A549 (cell line): ENCODE measurements around the gene ASB7. TPM values are rescaled to one million over a fixed set of nuclear protein-coding genes. Genes with fewer than 3 reads are reported as not detected.

Experiments used
- ATAC-seq, 2 experiments: fragments of 200-7000 bp in 1 of 2; fragments of >200 bp in 1 of 2; cut with Nextera tagmentation in 1 of 2; cut with Tn5 transposase in 1 of 2; 3 replicates each; pipeline versions ENCODE4 v1.8.0 to v1.9.1; 2018 to 2020; ENCODE audit warnings: mild to moderate bottlenecking in 1 of 2, moderate library complexity in 1 of 2
- CTCF ChIA-PET: fragments of 300-600 bp; sonication (Branson Sonifier 250); formaldehyde crosslinking; extraction: SDS; loops from one replicate; lab custom pipeline; 2021; ENCODE audit warnings: antibody characterized with exemption, inconsistent platforms; lab: Yijun Ruan, JAX
- POLR2A ChIA-PET: fragments of 350-600 bp; formaldehyde crosslinking; extraction: SDS; loops from one replicate; lab custom pipeline; 2021; ENCODE audit warnings: antibody characterized with exemption, inconsistent platforms; lab: Yijun Ruan, JAX
- DNase-seq, 2 experiments: peaks; one replicate each; pipeline versions ENCODE4 v3.0.0 to v3.0.0-alpha.2; 2011 to 2016; ENCODE audit warnings: low read depth in 1 of 2, low spot score in 1 of 2
- FAIRE-seq: peaks from 2 replicates; lab custom pipeline; 2011; peaks lifted over from hg19 to GRCh38; lab: Jason Lieb, UNC
- H3K27ac ChIP-seq, 2 experiments: fragments of >200 bp; sonication (Bioruptor Twin); formaldehyde crosslinking; 3 replicates each; pipeline ENCODE4 v1.5.1; 2016 to 2017
- H3K4me1 ChIP-seq: fragments of >200 bp; sonication (Bioruptor Twin); formaldehyde crosslinking; 3 replicates; pipeline ENCODE4 v1.6.1; 2016
- H3K4me2 ChIP-seq: fragments of >200 bp; sonication (Bioruptor Twin); formaldehyde crosslinking; 3 replicates; pipeline ENCODE4 v1.6.1; 2016
- H3K4me3 ChIP-seq: fragments of >200 bp; sonication (Bioruptor Twin); formaldehyde crosslinking; 3 replicates; pipeline ENCODE4 v1.5.1; 2016
- H3K9me3 ChIP-seq: fragments of >200 bp; sonication (Bioruptor Twin); formaldehyde crosslinking; 3 replicates; pipeline ENCODE4 v1.6.1; 2016
- ATOH8 ChIP-seq: fragments of 250-450 bp; sonication (Bioruptor Pico); IDR thresholded peaks from 2 replicates; pipeline ENCODE4 v1.5.0; 2020; ENCODE audit warnings: low read depth, mild to moderate bottlenecking, moderate library complexity
- CBX8 ChIP-seq: fragments of 200-600 bp; sonication (generic); IDR thresholded peaks from 2 replicates; pipeline ENCODE4 v1.6.1; 2016
- CHD2 ChIP-seq: fragments of 150-350 bp; IDR thresholded peaks from 2 replicates; pipeline ENCODE4 v1.6.1; 2014; ENCODE audit warnings: low read length; ENCODE audit not compliant: partially characterized antibody
- FOSB ChIP-seq: fragments of 250-450 bp; sonication (Bioruptor Pico); IDR thresholded peaks from 2 replicates; pipeline ENCODE4 v1.5.0; 2020; ENCODE audit warnings: mild to moderate bottlenecking, moderate library complexity
- FOSL2 ChIP-seq, 2 experiments: fragments of 450-650 bp in 1 of 2; fragments of >200 bp in 1 of 2; sonication (Bioruptor Twin) in 1 of 2; formaldehyde crosslinking; IDR thresholded peaks; 2 replicates each; pipeline versions ENCODE4 v1.5.0 to v1.6.1; 2016 to 2020; ENCODE audit warnings: mild to moderate bottlenecking in 1 of 2, moderate library complexity in 1 of 2
- FOXS1 ChIP-seq: fragments of 250-450 bp; sonication (Bioruptor Pico); IDR thresholded peaks from 2 replicates; pipeline ENCODE4 v1.5.0; 2020; ENCODE audit warnings: mild to moderate bottlenecking, moderate library complexity
- GATA3 ChIP-seq: IDR thresholded peaks from 2 replicates; pipeline ENCODE4 v1.6.1; 2012; ENCODE audit warnings: borderline replicate concordance
- HDAC2 ChIP-seq: fragments of 200-600 bp; sonication (generic); IDR thresholded peaks from 2 replicates; pipeline ENCODE4 v1.6.1; 2016
- JUN ChIP-seq, 2 experiments: fragments of >200 bp; sonication (Bioruptor Twin); formaldehyde crosslinking; IDR thresholded peaks; 2 replicates in 1 of 2; 3 replicates in 1 of 2; pipeline ENCODE4 v1.6.1; 2016 to 2017
- JUNB ChIP-seq: fragments of >200 bp; sonication (Bioruptor Twin); formaldehyde crosslinking; IDR thresholded peaks from 2 replicates; pipeline ENCODE4 v1.6.1; 2016
- MAFK ChIP-seq: fragments of 450-650 bp; IDR thresholded peaks from 2 replicates; pipeline ENCODE4 v1.6.1; 2014; ENCODE audit not compliant: partially characterized antibody
- MAX ChIP-seq: IDR thresholded peaks from 2 replicates; pipeline ENCODE4 v1.6.1; 2012
- MAZ ChIP-seq: fragments of 150-350 bp; IDR thresholded peaks from 2 replicates; pipeline ENCODE4 v1.6.1; 2014; ENCODE audit warnings: antibody characterized with exemption, low read depth, low read length, borderline replicate concordance
- MYC ChIP-seq: IDR thresholded peaks from 2 replicates; pipeline ENCODE4 v1.6.1; 2012; ENCODE audit warnings: mild to moderate bottlenecking, inconsistent platforms, low read length, improper control_type of control experiment, borderline replicate concordance
- NR3C1 ChIP-seq: fragments of >200 bp; sonication (Bioruptor Twin); formaldehyde crosslinking; IDR thresholded peaks from 3 replicates; pipeline ENCODE4 v1.6.1; 2017
- POLR2A ChIP-seq: IDR thresholded peaks from 2 replicates; pipeline ENCODE4 v1.6.1; 2012; ENCODE audit warnings: mild to moderate bottlenecking, low read length
- SMC3 ChIP-seq: fragments of >200 bp; sonication (Bioruptor Twin); formaldehyde crosslinking; IDR thresholded peaks from 3 replicates; pipeline ENCODE4 v1.6.1; 2018; ENCODE audit warnings: inconsistent platforms
- TFCP2L1 ChIP-seq: fragments of 250-450 bp; sonication (Bioruptor Pico); IDR thresholded peaks from 2 replicates; pipeline ENCODE4 v1.5.0; 2021; ENCODE audit warnings: mild to moderate bottlenecking
- TP53 ChIP-seq: fragments of 250-450 bp; sonication (Bioruptor Pico); IDR thresholded peaks from 2 replicates; pipeline ENCODE4 v1.5.0; 2021; ENCODE audit warnings: mild to moderate bottlenecking, moderate library complexity
- ZC3H11A ChIP-seq: fragments of 450-650 bp; IDR thresholded peaks from 2 replicates; pipeline ENCODE4 v1.6.1; 2014; ENCODE audit warnings: antibody characterized with exemption, mild to moderate bottlenecking
- ZFP36 ChIP-seq: fragments of 450-650 bp; IDR thresholded peaks from 2 replicates; pipeline ENCODE4 v1.6.1; 2014; ENCODE audit warnings: borderline replicate concordance; ENCODE audit not compliant: partially characterized antibody
- ZSCAN20 ChIP-seq: fragments of 250-450 bp; sonication (Bioruptor Pico); IDR thresholded peaks from 2 replicates; pipeline ENCODE4 v1.8.0; 2022; ENCODE audit warnings: mild to moderate bottlenecking, moderate library complexity
- WGBS: methylation state at CpG from one replicate; pipeline ENCODE4 v1.1.6; 2017; ENCODE audit errors: missing lambda C conversion rate; 5-methylcytosine and 5-hydroxymethylcytosine counted together
- polyA plus RNA-seq, 4 experiments: library from polyadenylated mRNA; depleted of rRNA in 3 of 4; stranded (reverse); fragments of >200 nt; fragmentation: RNase III in 1 of 4; extraction: RNeasy Plus Mini Kit Qiagen cat#74134 plus additional on column Dnase treatment in 1 of 4; gene quantifications; 2 replicates in 3 of 4; 3 replicates in 1 of 4; pipeline ENCODE4 v1.2.3, GENCODE V29; 2011 to 2017
- TF ChIP-seq, protein P1 (sequence below): fragments of >200 bp; sonication (Bioruptor Twin); formaldehyde crosslinking; IDR thresholded peaks from 3 replicates; pipeline ENCODE4 v1.6.1; 2016
- TF ChIP-seq, protein P2 (sequence below): fragments of 250-450 bp; sonication (Bioruptor Pico); IDR thresholded peaks from 2 replicates; pipeline ENCODE4 v1.5.0; 2021; ENCODE audit warnings: mild to moderate bottlenecking, moderate library complexity, borderline replicate concordance
- TF ChIP-seq, protein P3 (sequence below): fragments of 150-350 bp; IDR thresholded peaks from 2 replicates; pipeline ENCODE4 v1.6.1; 2014; ENCODE audit warnings: low read depth, mild to moderate bottlenecking, low read length
- TF ChIP-seq, protein P4 (sequence below): IDR thresholded peaks from 2 replicates; pipeline ENCODE4 v1.6.1; 2012; ENCODE audit warnings: low read depth, borderline replicate concordance

The ASB7 gene
- polyA plus RNA-seq, 2 of the 4 experiments (the other 2 are of a cell fraction): 9.2 to 21.6 TPM

DNA sequence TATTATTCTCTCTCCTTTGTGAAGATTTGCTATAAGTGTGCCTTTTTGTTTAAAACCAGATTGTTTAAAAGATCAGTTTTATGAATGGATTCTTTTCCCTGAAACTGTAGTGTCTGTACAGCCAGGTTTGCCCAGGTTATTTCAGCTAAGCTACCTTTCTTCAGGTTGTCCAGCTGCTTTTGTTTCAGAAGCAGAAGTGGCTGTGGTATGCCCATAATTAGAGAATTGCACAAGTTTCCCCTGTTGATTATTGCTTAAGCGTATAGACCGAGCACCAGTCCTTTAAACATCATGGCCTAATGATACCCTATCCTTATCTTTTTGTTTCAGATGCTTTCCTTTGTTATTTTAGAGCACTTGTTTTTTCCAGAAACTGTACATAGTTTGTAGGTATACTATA is 10.2 kb downstream of the ASB7 start (continued):
- TF ChIP-seq TFCP2L1 (CRISPR knock-in tag): no peak
- TF ChIP-seq POLR2A: no peak
- TF ChIP-seq, protein P1, sequence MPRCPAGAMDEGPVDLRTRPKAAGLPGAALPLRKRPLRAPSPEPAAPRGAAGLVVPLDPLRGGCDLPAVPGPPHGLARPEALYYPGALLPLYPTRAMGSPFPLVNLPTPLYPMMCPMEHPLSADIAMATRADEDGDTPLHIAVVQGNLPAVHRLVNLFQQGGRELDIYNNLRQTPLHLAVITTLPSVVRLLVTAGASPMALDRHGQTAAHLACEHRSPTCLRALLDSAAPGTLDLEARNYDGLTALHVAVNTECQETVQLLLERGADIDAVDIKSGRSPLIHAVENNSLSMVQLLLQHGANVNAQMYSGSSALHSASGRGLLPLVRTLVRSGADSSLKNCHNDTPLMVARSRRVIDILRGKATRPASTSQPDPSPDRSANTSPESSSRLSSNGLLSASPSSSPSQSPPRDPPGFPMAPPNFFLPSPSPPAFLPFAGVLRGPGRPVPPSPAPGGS: no peak

GRCh38 chr15:100613208-100613607 is 10.8 kb downstream of the ASB7 start:
- POLR2A ChIA-PET: no interaction called here
- ATAC-seq (no peak), FAIRE-seq (no peak), DNase-seq (no peak)
- no peak overlapping the region for H3K27ac ChIP-seq
- CTCF ChIA-PET: no interaction called here
- no peak overlapping the region for H3K4me2 ChIP-seq
- TF ChIP-seq NR3C1 (no peak), FOSB (CRISPR knock-in tag) (no peak), CBX8 (no peak), ATOH8 (CRISPR knock-in tag) (no peak), TP53 (no peak), MAZ (no peak), SMC3 (no peak), FOSL2 (IDR thresholded peaks at IDR 0.05) (no peak), FOSL2 (CRISPR knock-in tag; IDR thresholded peaks at IDR 0.05) (no peak)
- TF ChIP-seq, protein P2, sequence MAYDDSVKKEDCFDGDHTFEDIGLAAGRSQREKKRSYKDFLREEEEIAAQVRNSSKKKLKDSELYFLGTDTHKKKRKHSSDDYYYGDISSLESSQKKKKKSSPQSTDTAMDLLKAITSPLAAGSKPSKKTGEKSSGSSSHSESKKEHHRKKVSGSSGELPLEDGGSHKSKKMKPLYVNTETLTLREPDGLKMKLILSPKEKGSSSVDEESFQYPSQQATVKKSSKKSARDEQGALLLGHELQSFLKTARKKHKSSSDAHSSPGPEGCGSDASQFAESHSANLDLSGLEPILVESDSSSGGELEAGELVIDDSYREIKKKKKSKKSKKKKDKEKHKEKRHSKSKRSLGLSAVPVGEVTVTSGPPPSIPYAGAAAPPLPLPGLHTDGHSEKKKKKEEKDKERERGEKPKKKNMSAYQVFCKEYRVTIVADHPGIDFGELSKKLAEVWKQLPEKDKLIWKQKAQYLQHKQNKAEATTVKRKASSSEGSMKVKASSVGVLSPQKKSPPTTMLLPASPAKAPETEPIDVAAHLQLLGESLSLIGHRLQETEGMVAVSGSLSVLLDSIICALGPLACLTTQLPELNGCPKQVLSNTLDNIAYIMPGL (CRISPR knock-in tag): no peak
- TF ChIP-seq, protein P3, sequence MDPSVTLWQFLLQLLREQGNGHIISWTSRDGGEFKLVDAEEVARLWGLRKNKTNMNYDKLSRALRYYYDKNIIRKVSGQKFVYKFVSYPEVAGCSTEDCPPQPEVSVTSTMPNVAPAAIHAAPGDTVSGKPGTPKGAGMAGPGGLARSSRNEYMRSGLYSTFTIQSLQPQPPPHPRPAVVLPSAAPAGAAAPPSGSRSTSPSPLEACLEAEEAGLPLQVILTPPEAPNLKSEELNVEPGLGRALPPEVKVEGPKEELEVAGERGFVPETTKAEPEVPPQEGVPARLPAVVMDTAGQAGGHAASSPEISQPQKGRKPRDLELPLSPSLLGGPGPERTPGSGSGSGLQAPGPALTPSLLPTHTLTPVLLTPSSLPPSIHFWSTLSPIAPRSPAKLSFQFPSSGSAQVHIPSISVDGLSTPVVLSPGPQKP: no peak
- H3K9me3 ChIP-seq: no peaks in the 10 kb centered on the region
- no peaks in the 10 kb centered on the region for H3K4me1 ChIP-seq
- H3K4me3 ChIP-seq: no peak overlapping the region
- 88% methylated on average over 1 of the region's 1 CpG for WGBS

- ATAC-seq (no peak), DNase-seq (no peak), FAIRE-seq (no peak)
- CTCF ChIA-PET: interaction anchor here (1.0 to 6.1 kb wide), 6 partner anchors 11 to 394 kb away, joined by 3 to 22 read pairs (median 4); no protein-coding TSS in a partner anchor
- TF ChIP-seq, protein P3: no peak
- TF ChIP-seq JUNB: no peak
- no peak for TF ChIP-seq TP53
- no peak for TF ChIP-seq FOXS1
- TF ChIP-seq HDAC2: no peak
- TF ChIP-seq MAFK: no peak
- TF ChIP-seq, protein P4, sequence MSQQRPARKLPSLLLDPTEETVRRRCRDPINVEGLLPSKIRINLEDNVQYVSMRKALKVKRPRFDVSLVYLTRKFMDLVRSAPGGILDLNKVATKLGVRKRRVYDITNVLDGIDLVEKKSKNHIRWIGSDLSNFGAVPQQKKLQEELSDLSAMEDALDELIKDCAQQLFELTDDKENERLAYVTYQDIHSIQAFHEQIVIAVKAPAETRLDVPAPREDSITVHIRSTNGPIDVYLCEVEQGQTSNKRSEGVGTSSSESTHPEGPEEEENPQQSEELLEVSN: no peak
- TF ChIP-seq MAX: no peak
- TF ChIP-seq, protein P2 (CRISPR knock-in tag): no peak
- no peak for TF ChIP-seq ZC3H11A
- TF ChIP-seq JUN (IDR thresholded peaks at IDR 0.05): no peak
- no peak for TF ChIP-seq ZSCAN20 (CRISPR knock-in tag)
- no peak for TF ChIP-seq GATA3
- TF ChIP-seq ZFP36: no peak
- no peak for TF ChIP-seq MYC
- no peak for TF ChIP-seq SMC3
- TF ChIP-seq CHD2: no peak
- WGBS: 90% methylated on average over 2 of the region's 2 CpGs
- Histone ChIP-seq H3K4me2 (no peak overlapping the region), H3K4me3 (no peak overlapping the region), H3K4me1 (no peaks in the 10 kb centered on the region), H3K9me3 (no peaks in the 10 kb centered on the region), H3K27ac (no peak overlapping the region)
- POLR2A ChIA-PET: no interaction called here
Measured at GRCh38 chr15:100614336-100614735, 11.9 kb downstream of the ASB7 start.
